ENCODE measurements around the gene TAF11L4.
"Not testable (repeated sequence)": the region's sequence is repeated elsewhere in the genome, so short reads cannot be mapped to it uniquely, and the experiment has no call there.

- TF ChIP-seq CTCF (IDR thresholded peaks at IDR 0.05; ENCODE audit: low read depth, low read length, poor library complexity, severe bottlenecking); EZH2phosphoT487 (IDR thresholded peaks at IDR 0.05; ENCODE audit: borderline replicate concordance, low read length): not testable (repeated sequence)
Observed at GRCh38 chr5:17521501-17521900, at the start of gene TAF11L4.
